WERI-Rb-1 (cell line): ENCODE data around the gene OR2T6.

ENCODE experiments used
- DNase-seq: peaks from one replicate; pipeline ENCODE4 v3.0.0-alpha.2; 2020
- H3K27ac ChIP-seq: fragments of 250-450 bp; sonication (Bioruptor Pico); 2 replicates; pipeline ENCODE4 v1.5.1; 2020; ENCODE audit warnings: mild to moderate bottlenecking, moderate library complexity
- H3K27me3 ChIP-seq: fragments of 250-450 bp; sonication (Bioruptor Pico); 2 replicates; pipeline ENCODE4 v1.5.1; 2021; ENCODE audit warnings: mild to moderate bottlenecking, low read depth, moderate library complexity; ENCODE audit not compliant: insufficient read depth, severe bottlenecking
- H3K36me3 ChIP-seq: fragments of 250-450 bp; sonication (Bioruptor Pico); 2 replicates; pipeline ENCODE4 v1.5.1; 2020; ENCODE audit warnings: mild to moderate bottlenecking, moderate library complexity
- H3K4me3 ChIP-seq: 2 replicates; pipeline ENCODE4 v1.5.1; 2011; ENCODE audit warnings: low read depth, mild to moderate bottlenecking, control low read depth, low read length
- H3K9me3 ChIP-seq: fragments of 250-450 bp; sonication (Bioruptor Pico); 2 replicates; pipeline ENCODE4 v1.5.1; 2021; ENCODE audit warnings: mild to moderate bottlenecking, moderate library complexity; ENCODE audit not compliant: severe bottlenecking
- TF ChIP-seq, protein P1 (sequence below): IDR thresholded peaks from 2 replicates; pipeline ENCODE4 v1.5.1; 2011; ENCODE audit warnings: low read depth, mild to moderate bottlenecking, control low read depth, inconsistent platforms, low read length

The OR2T6 gene

GRCh38 chr1:248375446-248375845, at the start of gene OR2T6:
OR2T6 (plus strand) TSS chr1:248375746; CDS start chr1:248387609, 11,863 bp downstream.
- no peak within 1 kb of the TSS for H3K4me3 ChIP-seq
- no peak within 1 kb of the TSS for H3K27ac ChIP-seq
- no peaks in the 10 kb centered on the region for H3K9me3 ChIP-seq
- no peak for DNase-seq
- no peaks in the 10 kb centered on the region for H3K36me3 ChIP-seq
- peaks cover 82% of the 10 kb centered on the region for H3K27me3 ChIP-seq
- TF ChIP-seq, protein P1, sequence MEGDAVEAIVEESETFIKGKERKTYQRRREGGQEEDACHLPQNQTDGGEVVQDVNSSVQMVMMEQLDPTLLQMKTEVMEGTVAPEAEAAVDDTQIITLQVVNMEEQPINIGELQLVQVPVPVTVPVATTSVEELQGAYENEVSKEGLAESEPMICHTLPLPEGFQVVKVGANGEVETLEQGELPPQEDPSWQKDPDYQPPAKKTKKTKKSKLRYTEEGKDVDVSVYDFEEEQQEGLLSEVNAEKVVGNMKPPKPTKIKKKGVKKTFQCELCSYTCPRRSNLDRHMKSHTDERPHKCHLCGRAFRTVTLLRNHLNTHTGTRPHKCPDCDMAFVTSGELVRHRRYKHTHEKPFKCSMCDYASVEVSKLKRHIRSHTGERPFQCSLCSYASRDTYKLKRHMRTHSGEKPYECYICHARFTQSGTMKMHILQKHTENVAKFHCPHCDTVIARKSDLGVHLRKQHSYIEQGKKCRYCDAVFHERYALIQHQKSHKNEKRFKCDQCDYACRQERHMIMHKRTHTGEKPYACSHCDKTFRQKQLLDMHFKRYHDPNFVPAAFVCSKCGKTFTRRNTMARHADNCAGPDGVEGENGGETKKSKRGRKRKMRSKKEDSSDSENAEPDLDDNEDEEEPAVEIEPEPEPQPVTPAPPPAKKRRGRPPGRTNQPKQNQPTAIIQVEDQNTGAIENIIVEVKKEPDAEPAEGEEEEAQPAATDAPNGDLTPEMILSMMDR = no peak

GRCh38 chr1:248343451-248343850, 32.1 kb upstream of the OR2T6 start:
- no peaks in the 10 kb centered on the region for H3K9me3 ChIP-seq
- DNase-seq = no peak
- H3K27ac ChIP-seq = no peak overlapping the region
- peaks cover 58% of the 10 kb centered on the region for H3K27me3 ChIP-seq
- TF ChIP-seq, protein P1 = no peak
- no peak overlapping the region for H3K4me3 ChIP-seq
- no peaks in the 10 kb centered on the region for H3K36me3 ChIP-seq

DNA sequence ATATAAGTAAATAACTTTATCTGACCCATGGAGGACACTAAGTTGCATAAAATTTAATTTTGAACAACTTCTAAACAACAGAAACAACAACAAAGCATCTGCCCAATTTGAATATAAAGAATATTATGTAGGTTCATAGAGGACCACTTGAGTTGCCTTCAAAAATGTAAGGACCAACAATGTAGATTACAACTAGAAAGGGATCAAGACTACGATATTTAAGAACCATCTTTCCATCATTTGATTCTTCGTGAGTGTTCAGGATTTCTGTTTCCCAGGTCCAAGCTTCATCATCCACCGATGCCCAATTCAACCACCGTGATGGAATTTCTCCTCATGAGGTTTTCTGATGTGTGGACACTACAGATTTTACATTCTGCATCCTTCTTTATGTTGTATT, 27.1 kb upstream of the OR2T6 start, which contains the start of gene OR14C36:
Gene OR14C36 (plus strand): TSS at position 301 of the 400 bp plus-strand sequence. CDS start 0 bp downstream, at position 301.
- Histone ChIP-seq H3K27ac (no peak within 1 kb of the TSS), H3K9me3 (no peaks in the 10 kb centered on the region), H3K36me3 (no peaks in the 10 kb centered on the region), H3K27me3 (peaks cover 58% of the 10 kb centered on the region), H3K4me3 (no peak within 1 kb of the TSS)
- TF ChIP-seq, protein P1 = no peak
- DNase-seq = no peak

DNA sequence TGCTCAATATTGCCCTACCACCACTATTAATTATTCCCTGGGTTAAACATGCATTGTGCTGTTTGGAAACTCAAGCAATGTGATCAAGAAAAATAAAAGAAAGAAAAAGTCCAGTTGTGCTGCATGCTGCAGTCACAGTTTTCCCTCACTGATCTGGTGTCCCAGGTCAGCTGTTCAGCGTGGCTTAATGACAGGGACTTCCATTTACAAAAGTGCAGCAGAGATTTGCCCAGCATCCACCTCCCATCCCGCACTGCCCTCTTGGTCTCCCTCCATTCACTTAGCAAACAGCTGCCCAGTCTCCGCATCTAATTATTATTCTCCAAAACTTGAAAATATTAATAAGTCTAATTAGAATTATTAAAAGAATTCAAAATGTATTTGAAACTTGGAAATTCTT, 16.1 kb upstream of the OR2T6 start:
- TF ChIP-seq, protein P1 = no peak
- peaks cover 1% of the 10 kb centered on the region for H3K9me3 ChIP-seq
- DNase-seq = no peak
- no peak overlapping the region for H3K27ac ChIP-seq
- H3K4me3 ChIP-seq = no peak overlapping the region
- peaks cover 82% of the 10 kb centered on the region for H3K27me3 ChIP-seq
- H3K36me3 ChIP-seq = no peaks in the 10 kb centered on the region

DNA sequence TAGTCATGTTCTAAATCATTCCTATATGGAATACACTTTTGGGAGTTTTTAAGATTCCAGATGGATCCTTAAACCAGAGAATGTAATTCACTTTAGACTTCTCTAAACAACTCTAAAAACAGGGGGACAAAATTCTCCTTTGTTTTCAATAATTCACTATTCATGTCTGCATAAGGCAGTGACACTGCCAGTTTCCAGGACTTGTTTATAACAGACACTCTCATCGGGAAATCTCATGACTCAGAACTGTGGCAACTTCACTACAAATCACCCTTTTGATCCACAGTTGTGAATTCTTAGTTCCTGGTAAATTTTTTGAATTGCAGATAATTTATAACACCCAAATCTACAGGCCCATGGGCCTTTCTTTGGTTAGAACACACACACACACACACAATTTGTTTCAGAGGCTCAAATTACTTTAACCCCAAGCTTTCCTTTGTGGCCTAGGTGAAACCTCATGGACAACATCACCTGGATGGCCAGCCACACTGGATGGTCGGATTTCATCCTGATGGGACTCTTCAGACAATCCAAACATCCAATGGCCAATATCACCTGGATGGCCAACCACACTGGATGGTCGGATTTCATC, 14.3 kb upstream of the OR2T6 start, which contains the start of gene OR2T4:
Gene OR2T4 (plus strand): TSS at position 545 of the 595 bp plus-strand sequence. CDS start 0 bp downstream, at position 545.
- H3K9me3 ChIP-seq = peaks cover 4% of the 10 kb centered on the region
- no peak for DNase-seq

More for the DNA sequence above, 14.3 kb upstream of the OR2T6 start, which contains the start of gene OR2T4:
- Histone ChIP-seq H3K27me3 (peaks cover 78% of the 10 kb centered on the region), H3K36me3 (no peaks in the 10 kb centered on the region), H3K27ac (no peak within 1 kb of the TSS), H3K4me3 (no peak within 1 kb of the TSS)
- TF ChIP-seq, protein P1 = no peak
